HepG2 (cell line): Measurements from ENCODE around the gene DFFA. TPM values are rescaled to one million over a fixed set of nuclear protein-coding genes. Genes with fewer than 3 reads are reported as not detected.

Experiments used
- ATAC-seq: fragments of 200-7000 bp; cut with Tn5 transposase; 3 replicates; pipeline ENCODE4 v1.9.1; 2020; ENCODE audit warnings: mild to moderate bottlenecking, moderate library complexity
- BruUV-seq: library from RNA; stranded (reverse); fragments of 400-500 nt; replicated peaks from 2 replicates; lab custom pipeline; 2021; lab: Mats Ljungman, UMichigan
- CTCF ChIA-PET: fragments of 300-600 bp; formaldehyde crosslinking; extraction: SDS; loops from one replicate; lab custom pipeline; 2021; ENCODE audit warnings: low total read pairs, inconsistent platforms, low intra/inter-chr PET ratio; lab: Yijun Ruan, JAX
- POLR2A ChIA-PET: fragments of 350-600 bp; sonication (Branson Sonifier 250); formaldehyde crosslinking; loops from one replicate; lab custom pipeline; 2020; ENCODE audit warnings: antibody characterized with exemption, inconsistent platforms; lab: Yijun Ruan, JAX
- DNase-seq: peaks from one replicate; pipeline ENCODE4 v3.0.0-alpha.2; 2015; ENCODE audit warnings: low spot score
- FAIRE-seq: peaks from 3 replicates; lab custom pipeline; 2011; peaks lifted over from hg19 to GRCh38; lab: Jason Lieb, UNC
- H2AFZ ChIP-seq: one replicate; pipeline ENCODE4 v1.6.1; 2011; ENCODE audit warnings: low read length, inconsistent platforms
- H3K27ac ChIP-seq: fragments of 300-600 bp; 3 replicates; pipeline ENCODE4 v1.8.0; 2011; ENCODE audit warnings: mixed run types, mild to moderate bottlenecking, mixed read lengths, low read length, inconsistent platforms; ENCODE audit not compliant: insufficient read depth; ENCODE audit errors: extremely low read length
- H3K27me3 ChIP-seq, 2 experiments: fragments of 200-600 bp in 1 of 2; 2 replicates in 1 of 2; 3 replicates in 1 of 2; pipeline versions ENCODE4 v1.6.0 to v1.8.0; 2011; ENCODE audit warnings: low read length in 2 of 2, mild to moderate bottlenecking in 2 of 2, moderate library complexity in 2 of 2, inconsistent platforms in 1 of 2; ENCODE audit not compliant: insufficient read depth in 2 of 2, control insufficient read depth in 1 of 2
- H3K36me3 ChIP-seq, 2 experiments: fragments of 200-600 bp in 1 of 2; replicated peaks in 1 of 2; 2 replicates in 1 of 2; 3 replicates in 1 of 2; pipeline versions ENCODE4 v1.5.1 to v1.8.0; 2011; ENCODE audit warnings: low read length in 2 of 2, inconsistent platforms in 1 of 2; ENCODE audit not compliant: insufficient read depth in 2 of 2, control insufficient read depth in 1 of 2
- H3K4me1 ChIP-seq: 2 replicates; pipeline ENCODE4 v1.5.1; 2012; ENCODE audit warnings: low read length, inconsistent platforms; ENCODE audit not compliant: insufficient read depth
- H3K4me2 ChIP-seq: 2 replicates; pipeline ENCODE4 v1.6.0; 2011; ENCODE audit warnings: low read depth, low read length, inconsistent platforms
- H3K4me3 ChIP-seq, 3 experiments: fragments of 200-600 bp in 1 of 3; sonication (generic), shearing (Covaris generic) in 1 of 3; replicated peaks in 1 of 3; 2 replicates each; pipeline ENCODE4 v1.5.1; 2011 to 2016; ENCODE audit warnings: low read length in 3 of 3, inconsistent platforms in 2 of 3, low read depth in 2 of 3, mild to moderate bottlenecking in 2 of 3, control low read depth in 1 of 3, mixed read lengths in 1 of 3; ENCODE audit not compliant: insufficient read depth in 1 of 3
- H3K79me2 ChIP-seq: one replicate; pipeline ENCODE4 v1.6.1; 2011; ENCODE audit warnings: low read length, inconsistent platforms; ENCODE audit not compliant: insufficient read depth
- H3K9ac ChIP-seq: 2 replicates; pipeline ENCODE4 v1.6.0; 2011; ENCODE audit warnings: mild to moderate bottlenecking, low read depth, low read length, inconsistent platforms; ENCODE audit not compliant: insufficient read depth
- H3K9me3 ChIP-seq: 2 replicates; pipeline ENCODE4 v1.5.1; 2012; ENCODE audit warnings: mild to moderate bottlenecking, low read length
- H4K20me1 ChIP-seq: 2 replicates; pipeline ENCODE4 v1.6.0; 2011; ENCODE audit warnings: inconsistent platforms, mild to moderate bottlenecking, low read length, moderate library complexity; ENCODE audit not compliant: insufficient read depth
- ATF2 ChIP-seq: sonication (generic); formaldehyde crosslinking; IDR thresholded peaks from 2 replicates; pipeline ENCODE4 v1.4.0; 2020; ENCODE audit warnings: missing genetic modification reagents
- CBX1 ChIP-seq: IDR thresholded peaks from one replicate; pipeline ENCODE4 v1.6.1; 2016; ENCODE audit warnings: antibody characterized with exemption, low read depth
- CREBL2 ChIP-seq: sonication (generic); formaldehyde crosslinking; IDR thresholded peaks from 2 replicates; pipeline ENCODE4 v1.8.1; 2023; ENCODE audit warnings: missing genetic modification reagents, mild to moderate bottlenecking, borderline replicate concordance
- ETV6 ChIP-seq: sonication (generic); formaldehyde crosslinking; conservative IDR thresholded peaks from 2 replicates; pipeline ENCODE4 v1.4.0; 2020; ENCODE audit warnings: missing genetic modification reagents
- GATAD1 ChIP-seq: IDR thresholded peaks from 2 replicates; pipeline ENCODE4 v1.6.1; 2016; ENCODE audit warnings: missing genetic modification reagents, missing compliant biosample characterization
- IRX3 ChIP-seq: sonication (generic); formaldehyde crosslinking; IDR thresholded peaks from 2 replicates; pipeline ENCODE4 v1.8.1; 2023; ENCODE audit warnings: mild to moderate bottlenecking, low read depth, missing genetic modification reagents, borderline replicate concordance
- SCMH1 ChIP-seq: sonication (generic); formaldehyde crosslinking; IDR thresholded peaks from 2 replicates; pipeline ENCODE4 v1.9.0; 2021; ENCODE audit warnings: missing genetic modification reagents, mild to moderate bottlenecking, borderline replicate concordance
- SMYD3 ChIP-seq: sonication (generic); formaldehyde crosslinking; IDR thresholded peaks from 2 replicates; pipeline ENCODE4 v1.8.1; 2023; ENCODE audit warnings: mild to moderate bottlenecking, missing genetic modification reagents
- SNAPC2 ChIP-seq: sonication (generic); formaldehyde crosslinking; IDR thresholded peaks from 2 replicates; pipeline ENCODE4 v1.8.1; 2022; ENCODE audit warnings: mild to moderate bottlenecking, missing genetic modification reagents
- TIGD3 ChIP-seq: sonication (generic); formaldehyde crosslinking; IDR thresholded peaks from 2 replicates; pipeline ENCODE4 v1.5.1; 2020; ENCODE audit warnings: mild to moderate bottlenecking, missing genetic modification reagents, borderline replicate concordance
- UBTF ChIP-seq: sonication (generic); formaldehyde crosslinking; IDR thresholded peaks from 2 replicates; pipeline ENCODE4 v1.4.0; 2020; ENCODE audit warnings: mild to moderate bottlenecking, missing genetic modification reagents
- ZHX1 ChIP-seq: sonication (generic); formaldehyde crosslinking; IDR thresholded peaks from 2 replicates; pipeline ENCODE4 v1.8.1; 2022; ENCODE audit warnings: low read depth, mild to moderate bottlenecking, missing genetic modification reagents
- ZSCAN20 ChIP-seq: sonication (generic); formaldehyde crosslinking; IDR thresholded peaks from 2 replicates; pipeline ENCODE4 v1.4.0; 2020; ENCODE audit warnings: missing genetic modification reagents, mild to moderate bottlenecking, borderline replicate concordance
- WGBS: methylation state at CpG from one replicate; pipeline ENCODE4 v1.1.6; 2017; ENCODE audit warnings: low lambda C conversion rate; 5-methylcytosine and 5-hydroxymethylcytosine counted together
- in situ Hi-C: cut with HindIII; loops from 2 replicates; pipeline ENCODE4 v1.10.0; 2017; ENCODE audit warnings: low pct_unique_long_range_greater_than_20kb; ENCODE audit not compliant: extremely low pct_ligation_motif_present
- intact Hi-C: fragments of 100-400 bp; cut with micrococcal nuclease; formaldehyde crosslinking; loops from one replicate; pipeline ENCODE4 v1.10.0; 2022; ENCODE audit not compliant: unreplicated experiment
- polyA plus RNA-seq, 8 experiments: library from polyadenylated mRNA; depleted of rRNA in 3 of 8; stranded (reverse) in 7 of 8; unstranded in 1 of 8; fragments of >200 nt; fragmentation: Illumina TruSeq in 4 of 8; extraction: Trizol in 4 of 8; gene quantifications; 2 replicates each; pipeline versions ENCODE4 v1.2.1 to v1.2.3, GENCODE V29; 2011 to 2016; ENCODE audit warnings: low read depth in 4 of 8, missing spikeins in 1 of 8, mixed read lengths in 1 of 8; ENCODE audit not compliant: insufficient read depth in 1 of 8
- total RNA-seq, 5 experiments: library from RNA; depleted of rRNA; stranded (reverse); fragments of >200 nt; fragmentation: Illumina TruSeq; extraction: Trizol; gene quantifications; 2 replicates each; pipeline ENCODE4 v1.2.3, GENCODE V29; 2016; ENCODE audit warnings: low read depth in 1 of 5

Gene DFFA
- total and polyA plus RNA-seq, 2 of the 13 experiments (the other 11 are each of a cell fraction or from before 2014, with no cell fraction given): 16.5 to 33.9 TPM

GRCh38 chr1:10440794-10441193 is 31.5 kb downstream of the DFFA start:
- no TSS peak for BruUV-seq
- ATAC-seq: no peak
- in situ Hi-C loops: no loop called here

More at GRCh38 chr1:10440794-10441193, 31.5 kb downstream of the DFFA start:
- no peak overlapping the region for H2AFZ ChIP-seq
- peaks cover 0 to 3% of the 10 kb centered on the region in 2 experiments; a peak in 1 of 5 replicates for H3K36me3 ChIP-seq
- WGBS: 94% methylated on average over 5 of the region's 5 CpGs
- ChIA-PET CTCF (no interaction called here), POLR2A (no interaction called here)
- FAIRE-seq (no peak), DNase-seq (no peak)
- no peaks in the 10 kb centered on the region for H3K9me3 ChIP-seq
- intact Hi-C loops: no loop called here
- no peak overlapping the region for H3K4me3 ChIP-seq
- H3K4me2 ChIP-seq: no peak overlapping the region
- H4K20me1 ChIP-seq: no peaks in the 10 kb centered on the region
- TF ChIP-seq TIGD3 (no peak), ETV6 (CRISPR knock-in tag) (no peak), ATF2 (CRISPR knock-in tag) (no peak), GATAD1 (CRISPR knock-in tag) (no peak), ZSCAN20 (CRISPR knock-in tag) (no peak), SMYD3 (no peak), IRX3 (CRISPR knock-in tag) (no peak), CREBL2 (CRISPR knock-in tag) (no peak), CBX1 (no peak), ZHX1 (CRISPR knock-in tag) (no peak), SNAPC2 (no peak), SCMH1 (CRISPR knock-in tag) (no peak), UBTF (CRISPR knock-in tag) (no peak)
- no peaks in the 10 kb centered on the region for H3K27me3 ChIP-seq
- no peak overlapping the region for H3K9ac ChIP-seq
- H3K4me1 ChIP-seq: peaks cover 34% of the 10 kb centered on the region
- H3K27ac ChIP-seq: no peak overlapping the region
- no peaks in the 10 kb centered on the region for H3K79me2 ChIP-seq
